ENCODE results near the gene REPIN1. TPM values are rescaled to one million over a fixed set of nuclear protein-coding genes. Genes with fewer than 3 reads are reported as not detected.

Gene REPIN1
- total RNA-seq, 1 donor from 2014 or later: 148 TPM

GRCh38 chr7:150376560-150376959 lies 7.9 kb downstream of the REPIN1 start:
- no peaks in the 10 kb centered on the region for H3K27me3 Mint-ChIP-seq
- peaks cover 39% of the 10 kb centered on the region for H3K4me1 Mint-ChIP-seq (ENCODE audit: low read depth)
- H3K36me3 Mint-ChIP-seq (ENCODE audit: insufficient read depth): peaks cover 10% of the 10 kb centered on the region
- no peak overlapping the region for H3K4me3 Mint-ChIP-seq (ENCODE audit: low read depth)
- TF ChIP-seq, protein P1, sequence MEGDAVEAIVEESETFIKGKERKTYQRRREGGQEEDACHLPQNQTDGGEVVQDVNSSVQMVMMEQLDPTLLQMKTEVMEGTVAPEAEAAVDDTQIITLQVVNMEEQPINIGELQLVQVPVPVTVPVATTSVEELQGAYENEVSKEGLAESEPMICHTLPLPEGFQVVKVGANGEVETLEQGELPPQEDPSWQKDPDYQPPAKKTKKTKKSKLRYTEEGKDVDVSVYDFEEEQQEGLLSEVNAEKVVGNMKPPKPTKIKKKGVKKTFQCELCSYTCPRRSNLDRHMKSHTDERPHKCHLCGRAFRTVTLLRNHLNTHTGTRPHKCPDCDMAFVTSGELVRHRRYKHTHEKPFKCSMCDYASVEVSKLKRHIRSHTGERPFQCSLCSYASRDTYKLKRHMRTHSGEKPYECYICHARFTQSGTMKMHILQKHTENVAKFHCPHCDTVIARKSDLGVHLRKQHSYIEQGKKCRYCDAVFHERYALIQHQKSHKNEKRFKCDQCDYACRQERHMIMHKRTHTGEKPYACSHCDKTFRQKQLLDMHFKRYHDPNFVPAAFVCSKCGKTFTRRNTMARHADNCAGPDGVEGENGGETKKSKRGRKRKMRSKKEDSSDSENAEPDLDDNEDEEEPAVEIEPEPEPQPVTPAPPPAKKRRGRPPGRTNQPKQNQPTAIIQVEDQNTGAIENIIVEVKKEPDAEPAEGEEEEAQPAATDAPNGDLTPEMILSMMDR (IDR thresholded peaks at IDR 0.05; ENCODE audit: unreplicated experiment): no peak
- no peak for DNase-seq (ENCODE audit: low spot score, unreplicated experiment)
- peak overlapping the region; percentile 33 for H3K27ac Mint-ChIP-seq
- H3K9me3 Mint-ChIP-seq (ENCODE audit: low read depth): no peaks in the 10 kb centered on the region

GRCh38 chr7:150377196-150377595 lies 8.6 kb downstream of the REPIN1 start:
- peak overlapping the region; percentile 96 for H3K27ac Mint-ChIP-seq
- H3K36me3 Mint-ChIP-seq (ENCODE audit: insufficient read depth): peaks cover 10% of the 10 kb centered on the region
- peaks cover 41% of the 10 kb centered on the region for H3K4me1 Mint-ChIP-seq (ENCODE audit: low read depth)
- no peaks in the 10 kb centered on the region for H3K9me3 Mint-ChIP-seq (ENCODE audit: low read depth)
- no peaks in the 10 kb centered on the region for H3K27me3 Mint-ChIP-seq
- TF ChIP-seq, protein P1 (IDR thresholded peaks at IDR 0.05; ENCODE audit: unreplicated experiment): no peak
- no peak for DNase-seq (ENCODE audit: low spot score, unreplicated experiment)
- H3K4me3 Mint-ChIP-seq (ENCODE audit: low read depth): no peak overlapping the region

DNA sequence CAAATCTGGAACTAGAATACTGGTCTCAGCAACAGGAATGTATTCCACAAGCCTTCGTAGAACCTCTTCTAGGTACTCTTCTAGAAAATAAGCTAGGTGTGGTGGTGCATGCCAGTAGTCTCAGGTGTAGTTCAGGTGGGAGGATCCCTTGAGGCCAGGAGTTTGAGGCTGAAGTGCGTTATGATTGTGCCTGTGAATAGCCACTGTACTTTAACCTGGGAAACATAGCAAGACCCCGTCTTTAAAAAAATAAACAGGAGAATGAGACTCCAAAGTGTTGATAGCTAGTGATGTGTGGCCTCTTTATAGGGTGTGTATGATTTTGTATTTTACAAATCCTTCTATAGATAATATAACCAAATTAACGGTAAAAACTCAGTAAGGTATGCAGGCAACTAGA lies 9.0 kb downstream of the REPIN1 start:
- peaks cover 10% of the 10 kb centered on the region for H3K36me3 Mint-ChIP-seq (ENCODE audit: insufficient read depth)
- H3K27me3 Mint-ChIP-seq: no peaks in the 10 kb centered on the region
- peak overlapping the region; percentile 96 for H3K27ac Mint-ChIP-seq
- peaks cover 46% of the 10 kb centered on the region for H3K4me1 Mint-ChIP-seq (ENCODE audit: low read depth)
- no peaks in the 10 kb centered on the region for H3K9me3 Mint-ChIP-seq (ENCODE audit: low read depth)
- peak overlapping the region; percentile 73 for H3K4me3 Mint-ChIP-seq (ENCODE audit: low read depth)
- TF ChIP-seq, protein P1 (IDR thresholded peaks at IDR 0.05; ENCODE audit: unreplicated experiment): no peak
- DNase-seq (ENCODE audit: low spot score, unreplicated experiment): no peak

DNA sequence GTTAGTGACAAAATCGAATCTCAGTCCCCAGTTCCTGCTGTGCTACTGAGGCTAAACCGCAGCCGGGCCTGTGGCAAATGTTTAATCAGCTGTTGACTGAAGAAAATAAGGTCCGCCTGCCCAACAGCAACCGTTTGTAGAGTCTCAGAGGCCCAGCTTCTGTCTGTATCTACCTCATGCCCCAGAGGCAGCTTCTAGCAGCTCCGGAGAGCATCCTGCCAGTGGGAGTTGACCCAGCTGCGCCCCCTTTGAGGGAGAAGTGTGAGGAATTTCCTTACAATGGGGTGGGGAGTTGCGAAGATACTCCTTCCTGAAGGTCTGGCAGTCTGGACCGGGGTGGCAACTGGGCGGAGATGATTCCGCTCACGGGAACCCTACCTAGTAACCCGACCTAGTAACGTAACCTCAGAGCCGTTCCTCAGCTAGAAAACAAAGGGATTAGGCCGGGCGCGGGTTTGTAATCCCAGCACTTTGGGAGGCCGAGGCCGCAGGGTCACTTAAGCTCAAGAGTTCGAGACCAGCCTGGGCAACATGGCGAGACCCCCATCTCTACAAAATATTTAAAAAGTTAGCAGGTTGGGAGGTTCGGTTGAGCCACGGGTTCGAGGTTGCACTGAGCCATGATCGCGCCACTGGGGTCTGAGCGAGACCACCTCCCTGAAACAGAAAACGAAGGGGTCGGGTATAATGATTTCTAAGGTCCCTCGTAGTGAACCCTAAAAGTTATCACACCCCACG lies 9.7 kb downstream of the REPIN1 start:
- TF ChIP-seq, protein P1 (IDR thresholded peaks at IDR 0.05; ENCODE audit: unreplicated experiment): peak; percentile 25
- Mint-ChIP-seq H3K27me3 (no peaks in the 10 kb centered on the region), H3K9me3 (ENCODE audit: low read depth) (no peaks in the 10 kb centered on the region), H3K4me3 (ENCODE audit: low read depth) (peak overlapping the region; percentile 73), H3K36me3 (ENCODE audit: insufficient read depth) (peaks cover 9% of the 10 kb centered on the region), H3K4me1 (ENCODE audit: low read depth) (peaks cover 52% of the 10 kb centered on the region), H3K27ac (peak overlapping the region; percentile 96)
- peak; percentile 47 for DNase-seq (ENCODE audit: low spot score, unreplicated experiment)

DNA sequence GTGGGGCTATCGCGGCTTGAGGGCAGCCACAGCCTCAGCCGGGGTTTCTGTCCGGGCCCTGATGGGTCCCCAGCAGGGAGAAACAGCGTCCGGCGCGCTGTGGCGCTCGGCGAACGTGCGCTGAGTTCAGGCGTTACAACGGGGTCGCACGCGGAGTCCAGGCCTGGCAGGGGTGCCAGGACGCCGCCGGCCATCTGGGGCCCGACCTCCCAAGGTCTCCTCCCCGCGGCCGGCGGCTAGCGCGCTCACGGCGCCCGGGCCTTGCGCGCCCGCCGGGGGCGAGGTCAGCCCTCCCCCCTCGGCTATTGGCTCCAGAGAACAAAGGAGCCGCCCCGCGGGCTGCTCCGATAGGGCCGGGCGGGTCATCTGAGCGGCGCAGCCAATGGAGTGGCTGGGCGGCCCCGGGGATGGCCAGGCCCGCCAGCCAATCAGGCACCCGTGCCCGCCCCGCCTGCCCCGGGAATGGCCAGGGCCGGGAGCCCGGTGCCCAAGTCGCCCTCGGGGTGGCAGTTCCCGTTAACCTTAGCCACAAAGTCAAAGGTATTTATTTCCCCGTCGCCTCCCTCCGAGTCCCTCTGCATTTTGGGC lies 10.3 kb downstream of the REPIN1 start, which contains the start of gene ZNF775:
ZNF775 (plus strand) TSS at position 478 of the 588 bp plus-strand sequence. CDS start 9,141 bp downstream, outside the sequence.
- H3K9me3 Mint-ChIP-seq (ENCODE audit: low read depth): no peaks in the 10 kb centered on the region
- DNase-seq (ENCODE audit: low spot score, unreplicated experiment): peak; percentile 95
- H3K4me3 Mint-ChIP-seq (ENCODE audit: low read depth): peak within 1 kb of the TSS; percentile 91
- no peaks in the 10 kb centered on the region for H3K27me3 Mint-ChIP-seq
- peaks cover 6% of the 10 kb centered on the region for H3K36me3 Mint-ChIP-seq (ENCODE audit: insufficient read depth)
- H3K4me1 Mint-ChIP-seq (ENCODE audit: low read depth): peaks cover 56% of the 10 kb centered on the region
- H3K27ac Mint-ChIP-seq: peak within 1 kb of the TSS; percentile 96
- TF ChIP-seq, protein P1 (IDR thresholded peaks at IDR 0.05; ENCODE audit: unreplicated experiment): no peak
